Measurements from ENCODE around the gene POC1A. TPM values are rescaled to one million over a fixed set of nuclear protein-coding genes. Genes with fewer than 3 reads are reported as not detected.

The POC1A gene
- total RNA-seq, 2 experiments from 2014 or later, result 31.7 to 32.3 TPM

DNA sequence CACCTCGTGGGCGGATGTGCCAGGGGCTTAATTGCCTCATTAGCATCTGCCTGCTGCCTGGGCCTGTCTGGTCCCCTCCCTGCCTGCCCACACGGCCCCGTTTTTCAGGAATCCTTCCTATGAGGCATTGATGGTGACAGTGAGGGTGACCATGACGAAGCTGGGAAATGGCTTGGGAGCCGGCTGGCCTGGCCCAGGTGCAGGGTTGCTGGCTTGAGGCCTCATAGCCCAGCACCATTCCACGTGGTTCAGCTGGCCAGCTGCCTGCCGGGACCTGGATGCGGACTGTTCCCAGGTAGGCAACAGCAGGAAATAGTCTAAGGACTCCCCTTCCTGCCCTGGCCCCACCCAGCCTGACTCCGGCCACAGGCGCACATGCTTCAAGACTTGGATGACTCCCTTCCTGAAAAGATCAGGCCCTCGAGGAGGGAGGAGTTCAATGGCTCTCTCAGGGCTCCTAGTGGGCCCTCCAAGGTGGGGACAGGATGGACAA lies 88.9 kb downstream of the POC1A start:
- ChIA-PET CTCF (interaction anchor here (1.6 kb wide), 1 partner anchor 9 kb away, joined by 5 read pairs; the partner anchor contains the start of gene DUSP7), POLR2A (interaction anchor here (1.3 kb wide), 1 partner anchor 9 kb away, joined by 4 read pairs; the partner anchor contains the start of gene DUSP7)
- Mint-ChIP-seq H3K27ac (no peak overlapping the region), H3K4me3 (no peak overlapping the region), H3K4me1 (ENCODE audit: low read depth) (peaks cover 3% of the 10 kb centered on the region), H3K27me3 (ENCODE audit: low read depth) (no peaks in the 10 kb centered on the region), H3K36me3 (ENCODE audit: low read depth) (no peaks in the 10 kb centered on the region), H3K9me3 (ENCODE audit: insufficient read depth) (no peaks in the 10 kb centered on the region)
- DNase-seq (no peak), ATAC-seq (no peak)

DNA sequence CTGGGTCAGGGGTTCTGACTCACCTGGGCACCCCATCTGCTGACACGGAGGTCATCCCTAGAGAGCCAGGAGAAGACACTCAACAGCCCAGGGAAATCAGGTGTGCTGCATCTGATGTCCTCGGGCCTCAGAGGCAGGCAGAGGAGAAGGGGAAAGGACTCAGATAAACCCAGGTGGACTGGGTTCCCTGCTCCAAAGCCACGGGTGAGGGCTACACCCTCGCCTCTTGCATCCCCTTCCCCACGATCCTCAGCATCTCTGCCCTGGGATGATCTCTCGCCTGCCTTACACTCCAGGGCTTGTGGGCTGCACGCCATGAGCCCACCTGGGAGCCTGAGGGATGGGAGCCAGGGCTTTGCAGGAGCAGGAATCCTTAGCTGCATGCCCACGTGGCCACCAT lies 89.7 kb downstream of the POC1A start:
- ATAC-seq (no peak), DNase-seq (no peak)
- ChIA-PET POLR2A (no interaction called here), CTCF (interaction anchor here (1.6 kb wide), 1 partner anchor 8 kb away, joined by 5 read pairs; the partner anchor contains the start of gene DUSP7)
- no peaks in the 10 kb centered on the region for H3K9me3 Mint-ChIP-seq (ENCODE audit: insufficient read depth)
- no peaks in the 10 kb centered on the region for H3K27me3 Mint-ChIP-seq (ENCODE audit: low read depth)
- H3K4me1 Mint-ChIP-seq (ENCODE audit: low read depth), result peaks cover 3% of the 10 kb centered on the region
- no peak overlapping the region for H3K4me3 Mint-ChIP-seq
- no peak overlapping the region for H3K27ac Mint-ChIP-seq
- no peaks in the 10 kb centered on the region for H3K36me3 Mint-ChIP-seq (ENCODE audit: low read depth)

DNA sequence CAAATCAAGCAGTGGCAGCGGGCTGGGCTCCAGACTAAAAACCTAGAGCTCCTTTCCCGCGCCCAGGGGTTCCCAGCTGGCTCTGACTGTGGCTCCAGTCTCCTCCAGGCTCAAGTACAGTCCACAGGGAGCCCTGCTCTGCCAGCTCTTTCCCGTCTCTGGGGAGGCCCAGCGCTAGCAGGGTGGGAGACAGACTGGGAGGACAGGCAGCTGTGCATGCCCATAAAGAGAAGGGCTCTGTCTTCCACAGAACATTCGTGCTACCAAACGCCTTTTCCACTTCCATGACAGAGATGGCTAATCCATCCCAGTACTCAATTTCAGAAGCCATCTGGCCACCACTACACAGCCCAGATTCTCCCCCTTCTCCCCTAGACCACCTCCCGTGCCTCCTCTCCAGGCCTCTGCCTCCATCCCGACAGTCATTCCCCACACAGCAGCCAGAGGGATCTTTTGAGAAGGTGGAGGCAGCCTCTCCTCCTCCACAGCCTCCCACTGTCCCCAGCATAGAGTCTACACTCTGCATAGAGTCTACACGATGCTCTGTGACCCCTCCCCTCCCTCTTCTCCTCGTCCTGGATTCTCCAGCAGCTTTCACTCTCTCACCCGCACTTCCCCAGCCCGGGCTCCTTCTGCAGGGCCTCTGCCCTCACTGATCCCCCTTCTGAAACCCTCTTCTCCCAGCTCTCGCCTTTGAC lies 91.0 kb downstream of the POC1A start:
- POLR2A ChIA-PET, result interaction anchor here (0.7 kb wide), 1 partner anchor 10 kb away, joined by 3 read pairs; no protein-coding TSS in a partner anchor
- ATAC-seq (no peak), DNase-seq (no peak)
- CTCF ChIA-PET, result no interaction called here
- Mint-ChIP-seq H3K9me3 (ENCODE audit: insufficient read depth) (no peaks in the 10 kb centered on the region), H3K27ac (peak overlapping the region; percentile 20), H3K36me3 (ENCODE audit: low read depth) (no peaks in the 10 kb centered on the region), H3K27me3 (ENCODE audit: low read depth) (no peaks in the 10 kb centered on the region), H3K4me1 (ENCODE audit: low read depth) (peaks cover 3% of the 10 kb centered on the region), H3K4me3 (no peak overlapping the region)

DNA sequence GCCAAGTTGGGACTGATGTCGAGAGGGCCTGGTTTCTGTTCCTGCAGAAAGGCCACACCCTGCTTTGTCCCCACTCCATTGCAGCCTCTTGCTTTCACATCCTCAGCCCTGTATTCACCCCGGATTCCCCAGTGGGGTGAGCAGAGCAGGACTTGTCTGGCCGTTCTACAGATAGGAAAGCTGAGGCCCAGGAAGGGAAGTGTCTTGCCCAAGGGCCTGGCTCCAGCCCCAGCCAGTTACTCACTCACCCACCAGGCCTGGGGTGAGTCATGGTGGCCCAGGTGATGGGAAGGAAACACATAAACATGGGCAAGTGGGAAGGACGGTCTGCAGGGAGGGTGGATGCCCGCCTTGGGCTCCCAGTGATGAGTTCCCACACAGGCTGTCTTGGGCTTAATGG lies 91.7 kb downstream of the POC1A start:
- ChIA-PET POLR2A (interaction anchor here (0.7 kb wide), 1 partner anchor 10 kb away, joined by 3 read pairs; no protein-coding TSS in a partner anchor), CTCF (interaction anchor here (1.6 kb wide), 1 partner anchor 10 kb away, joined by 4 read pairs; no protein-coding TSS in a partner anchor)
- DNase-seq (no peak), ATAC-seq (no peak)
- no peaks in the 10 kb centered on the region for H3K36me3 Mint-ChIP-seq (ENCODE audit: low read depth)
- peaks cover 9% of the 10 kb centered on the region for H3K4me1 Mint-ChIP-seq (ENCODE audit: low read depth)
- H3K9me3 Mint-ChIP-seq (ENCODE audit: insufficient read depth), result no peaks in the 10 kb centered on the region
- no peak overlapping the region for H3K27ac Mint-ChIP-seq
- no peaks in the 10 kb centered on the region for H3K27me3 Mint-ChIP-seq (ENCODE audit: low read depth)
- H3K4me3 Mint-ChIP-seq, result no peak overlapping the region

DNA sequence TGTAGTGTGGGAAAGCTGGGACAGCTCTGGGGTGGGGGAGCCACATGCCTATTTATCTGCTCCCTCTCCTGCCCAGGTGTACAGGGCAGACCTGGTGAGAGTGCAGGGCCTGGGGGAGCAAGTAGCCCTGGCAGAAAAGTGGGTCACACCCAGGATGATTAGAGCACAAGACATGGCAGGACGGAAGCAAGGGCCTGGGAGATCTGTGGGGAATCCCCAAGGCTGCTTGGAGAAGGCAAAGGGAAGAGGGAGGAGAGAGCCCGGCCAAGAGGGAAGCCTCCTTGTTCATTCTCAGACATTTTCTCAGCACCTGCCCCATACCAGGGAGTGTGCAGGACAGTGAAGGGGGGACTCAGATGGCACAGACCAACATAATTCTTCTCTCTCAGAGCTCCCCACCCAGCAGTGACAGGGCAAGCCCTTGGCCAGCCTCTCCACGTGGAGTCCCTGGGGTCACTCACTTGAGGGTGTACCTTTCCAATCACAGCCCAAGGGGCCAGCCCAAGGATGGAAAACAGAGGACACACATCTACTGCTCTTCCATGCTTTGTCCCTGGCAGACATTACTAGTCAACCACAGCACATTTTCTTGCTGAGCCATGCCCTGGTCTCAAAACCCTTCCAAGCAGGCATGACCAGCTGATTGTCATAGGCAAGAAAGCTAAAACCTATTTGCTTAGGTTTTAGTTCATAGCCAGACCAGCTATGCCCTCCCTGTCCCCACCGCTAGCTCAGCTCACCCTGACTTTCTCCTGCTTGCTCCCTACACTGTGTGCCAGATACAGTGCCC lies 92.9 kb downstream of the POC1A start:
- ATAC-seq (no peak), DNase-seq (no peak)
- Mint-ChIP-seq H3K36me3 (ENCODE audit: low read depth) (no peaks in the 10 kb centered on the region), H3K27ac (no peak overlapping the region), H3K4me1 (ENCODE audit: low read depth) (peaks cover 10% of the 10 kb centered on the region), H3K27me3 (ENCODE audit: low read depth) (no peaks in the 10 kb centered on the region), H3K9me3 (ENCODE audit: insufficient read depth) (no peaks in the 10 kb centered on the region), H3K4me3 (no peak overlapping the region)
- CTCF ChIA-PET, result interaction anchor here (1.0 to 2.2 kb wide), 4 partner anchors 8 to 87 kb away, joined by 3 to 6 read pairs (median 4); partner anchors contain the start of gene ABHD14B
- POLR2A ChIA-PET, result no interaction called here

DNA sequence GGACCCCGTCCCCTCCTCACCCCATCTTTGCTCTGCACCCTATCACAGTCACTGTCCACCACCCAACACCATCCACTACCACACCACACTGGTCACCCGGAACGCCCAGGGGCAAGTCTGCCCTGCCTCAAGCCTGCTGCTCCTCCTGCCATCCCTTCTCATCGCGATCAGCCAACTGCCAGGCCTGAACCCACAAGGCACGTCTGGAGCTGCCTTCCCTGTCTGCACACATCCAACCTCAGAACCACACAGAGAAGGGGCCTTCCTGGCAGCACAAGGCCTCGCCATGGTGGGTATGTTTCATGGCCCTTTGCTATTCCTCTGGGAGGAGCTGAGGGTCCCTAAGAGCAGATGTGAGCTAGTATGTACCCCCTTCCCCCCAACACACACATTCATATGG lies 94.4 kb downstream of the POC1A start:
- Mint-ChIP-seq H3K9me3 (ENCODE audit: insufficient read depth) (no peaks in the 10 kb centered on the region), H3K27ac (peak overlapping the region; percentile 23), H3K4me1 (ENCODE audit: low read depth) (peaks cover 10% of the 10 kb centered on the region), H3K27me3 (ENCODE audit: low read depth) (no peaks in the 10 kb centered on the region), H3K4me3 (no peak overlapping the region), H3K36me3 (ENCODE audit: low read depth) (peaks cover under 1% of the 10 kb centered on the region)
- no peak for ATAC-seq
- POLR2A ChIA-PET, result interaction anchor here (0.6 to 0.8 kb wide), 2 partner anchors 38 to 1584 kb away, joined by 3 read pairs; no protein-coding TSS in a partner anchor
- DNase-seq, result no peak
- CTCF ChIA-PET, result interaction anchor here (1.0 to 2.2 kb wide), 6 partner anchors 10 to 161 kb away, joined by 3 to 6 read pairs (median 3); no protein-coding TSS in a partner anchor

DNA sequence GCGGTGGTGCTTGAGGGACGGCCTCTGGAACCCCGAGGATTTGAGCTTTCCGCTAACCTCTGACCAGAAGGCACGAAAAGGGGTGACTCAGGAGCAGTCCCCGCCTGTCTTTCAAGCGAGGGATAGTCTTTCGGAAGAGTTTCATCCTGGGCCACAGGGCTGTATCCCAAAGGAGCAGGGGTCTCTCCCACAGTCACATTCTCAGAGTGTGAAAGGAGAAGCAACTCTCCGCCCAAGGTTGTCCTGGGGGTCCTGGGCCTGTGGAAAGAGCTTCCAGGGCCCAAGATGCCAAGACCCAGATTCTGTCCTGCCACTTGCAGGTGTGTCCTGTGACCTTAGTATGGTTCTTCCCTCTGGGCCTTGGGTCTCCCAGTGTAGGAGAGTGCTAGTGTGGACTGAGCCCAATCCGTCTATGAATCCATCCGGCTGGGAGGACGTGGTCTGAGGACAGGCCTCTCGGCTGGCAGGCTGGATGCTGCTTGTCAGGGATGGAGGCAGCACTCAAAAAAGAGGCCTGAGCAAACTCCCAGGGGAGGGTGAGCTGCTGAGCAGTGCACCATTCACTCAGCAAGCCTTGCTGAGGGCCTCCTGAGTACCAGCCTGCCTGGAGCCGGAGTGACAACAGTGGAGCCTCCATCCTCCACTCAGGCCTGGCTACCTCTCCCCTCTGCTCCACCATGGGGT lies 96.3 kb downstream of the POC1A start:
- no peaks in the 10 kb centered on the region for H3K27me3 Mint-ChIP-seq (ENCODE audit: low read depth)
- DNase-seq, result no peak
- no peaks in the 10 kb centered on the region for H3K9me3 Mint-ChIP-seq (ENCODE audit: insufficient read depth)
- peaks cover 28% of the 10 kb centered on the region for H3K4me1 Mint-ChIP-seq (ENCODE audit: low read depth)
- H3K4me3 Mint-ChIP-seq, result peak overlapping the region; percentile 85
- CTCF ChIA-PET, result interaction anchor here (1.0 to 2.8 kb wide), 11 partner anchors 13 to 116 kb away, joined by 3 to 36 read pairs (median 6); partner anchors contain the start of genes ABHD14B, ACY1, POC1A and RRP9
- no peak for ATAC-seq
- POLR2A ChIA-PET, result interaction anchor here (1.1 kb wide), 1 partner anchor 62 kb away, joined by 3 read pairs; no protein-coding TSS in a partner anchor
- H3K36me3 Mint-ChIP-seq (ENCODE audit: low read depth), result peaks cover 17% of the 10 kb centered on the region
- H3K27ac Mint-ChIP-seq, result peak overlapping the region; percentile 67

DNA sequence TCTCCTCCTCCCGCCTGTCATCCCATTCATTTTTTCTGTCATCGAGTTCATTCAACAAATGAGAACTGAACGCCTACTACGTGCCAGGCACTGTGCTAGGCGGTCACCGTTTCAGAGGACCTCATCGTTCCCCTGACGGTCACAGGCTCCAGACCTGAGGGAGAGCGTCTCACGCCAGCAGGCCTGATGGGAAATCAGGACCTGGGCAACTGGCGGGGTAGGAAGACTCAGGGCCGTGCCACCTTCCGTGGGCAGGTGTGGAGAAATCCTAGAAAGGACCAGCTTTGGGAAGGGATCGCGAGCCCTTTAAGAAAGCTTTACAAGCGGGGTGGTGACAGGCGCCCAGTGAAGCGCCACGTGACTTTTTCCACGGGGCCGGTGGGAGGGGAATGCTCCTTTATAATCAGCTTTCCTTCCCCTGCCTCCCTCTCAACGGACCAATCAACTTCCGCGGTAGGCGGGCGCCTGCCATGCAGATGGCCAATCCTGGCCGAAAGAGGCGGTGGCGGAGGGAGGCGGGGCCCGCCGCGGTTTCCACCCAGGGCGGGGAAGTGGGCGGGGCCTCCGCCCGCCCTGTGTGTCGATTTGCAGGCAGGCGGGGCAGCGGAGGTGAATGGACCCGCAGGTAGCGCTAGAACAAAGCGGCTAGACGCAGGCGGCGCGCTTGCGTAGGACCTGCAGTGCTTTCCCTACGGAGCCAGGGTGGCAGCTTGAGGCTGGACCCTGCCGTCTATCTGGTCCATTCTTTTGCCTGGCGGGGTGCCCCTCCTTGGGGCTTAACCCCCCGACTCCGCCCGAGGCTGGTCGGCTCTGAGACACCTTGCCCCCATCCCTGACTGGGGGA lies 97.0 kb downstream of the POC1A start:
- H3K27ac Mint-ChIP-seq, result peak overlapping the region; percentile 95
- peak; percentile 84 for ATAC-seq
- POLR2A ChIA-PET, result interaction anchor here (0.7 to 1.7 kb wide), 6 partner anchors 9 to 97 kb away, joined by 3 to 11 read pairs (median 4); partner anchors contain the start of genes ABHD14B, ACY1 and POC1A

DNA sequence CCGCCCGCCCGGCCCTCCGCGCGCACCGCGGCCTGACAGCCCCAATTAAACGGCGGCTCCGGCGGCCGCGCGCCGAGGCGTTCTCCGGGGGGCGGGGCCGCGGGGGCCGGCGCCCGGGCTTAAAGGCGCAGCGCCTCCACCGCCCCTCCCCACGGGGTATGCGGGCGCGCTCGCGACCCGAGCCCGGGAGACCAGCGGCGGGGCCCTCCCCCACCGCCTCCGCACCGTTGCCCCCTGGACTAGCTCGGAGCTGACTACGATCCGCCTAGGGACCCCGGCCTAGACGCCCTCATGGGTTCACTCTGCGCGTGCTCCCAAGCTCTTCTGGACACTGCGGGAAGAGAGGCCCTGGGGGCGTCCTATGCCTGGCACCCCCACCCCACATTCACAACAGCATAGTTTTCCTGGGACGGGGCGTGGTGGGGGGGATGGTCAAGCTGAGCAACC lies 97.7 kb downstream of the POC1A start, which contains the start of gene DUSP7:
TSS of gene DUSP7 (minus strand) at position 51 of the 447 bp plus-strand sequence. CDS start 205 bp downstream, outside the sequence.
- H3K27me3 Mint-ChIP-seq (ENCODE audit: low read depth), result no peaks in the 10 kb centered on the region
- ChIA-PET CTCF (interaction anchor here (0.8 to 2.8 kb wide), 22 partner anchors 8 to 161 kb away, joined by 3 to 36 read pairs (median 4); partner anchors contain the start of genes ABHD14B, ACY1, POC1A and RPL29), POLR2A (interaction anchor here (0.7 to 1.7 kb wide), 7 partner anchors 9 to 98 kb away, joined by 3 to 11 read pairs (median 4); partner anchors contain the start of genes ABHD14B, ACY1, POC1A and RPL29)
- peak; percentile 31 for ATAC-seq
- DNase-seq, result peak; percentile 75
- no peaks in the 10 kb centered on the region for H3K9me3 Mint-ChIP-seq (ENCODE audit: insufficient read depth)
- peak within 1 kb of the TSS; percentile 95 for H3K27ac Mint-ChIP-seq
- peak within 1 kb of the TSS; percentile 86 for H3K4me3 Mint-ChIP-seq
- peaks cover 29% of the 10 kb centered on the region for H3K36me3 Mint-ChIP-seq (ENCODE audit: low read depth)
- peaks cover 40% of the 10 kb centered on the region for H3K4me1 Mint-ChIP-seq (ENCODE audit: low read depth)

More for the DNA sequence above, 97.0 kb downstream of the POC1A start:
- H3K9me3 Mint-ChIP-seq (ENCODE audit: insufficient read depth), result no peaks in the 10 kb centered on the region
- H3K27me3 Mint-ChIP-seq (ENCODE audit: low read depth), result no peaks in the 10 kb centered on the region
- peak overlapping the region; percentile 85 for H3K4me3 Mint-ChIP-seq
- peaks cover 34% of the 10 kb centered on the region for H3K4me1 Mint-ChIP-seq (ENCODE audit: low read depth)
- peak; percentile 100 for DNase-seq
- peaks cover 23% of the 10 kb centered on the region for H3K36me3 Mint-ChIP-seq (ENCODE audit: low read depth)
- CTCF ChIA-PET, result interaction anchor here (1.0 to 2.8 kb wide), 12 partner anchors 12 to 131 kb away, joined by 3 to 36 read pairs (median 4); partner anchors contain the start of genes ABHD14B, ACY1, POC1A and RRP9
